GM21529 (cell line): ENCODE results near the gene ATCAY.
"Not testable (repeated sequence)": the region's sequence is repeated elsewhere in the genome, so short reads cannot be mapped to it uniquely, and the experiment has no call there.

Source experiments
- ATAC-seq: cut with Tn5 transposase; IDR thresholded peaks from one replicate; pipeline ENCODE4 v1.9.1; 2021; ENCODE audit not compliant: unreplicated experiment

ATCAY gene

GRCh38 chr19:3899531-3900294, 19.2 kb downstream of the ATCAY start:
- no peak for ATAC-seq

DNA sequence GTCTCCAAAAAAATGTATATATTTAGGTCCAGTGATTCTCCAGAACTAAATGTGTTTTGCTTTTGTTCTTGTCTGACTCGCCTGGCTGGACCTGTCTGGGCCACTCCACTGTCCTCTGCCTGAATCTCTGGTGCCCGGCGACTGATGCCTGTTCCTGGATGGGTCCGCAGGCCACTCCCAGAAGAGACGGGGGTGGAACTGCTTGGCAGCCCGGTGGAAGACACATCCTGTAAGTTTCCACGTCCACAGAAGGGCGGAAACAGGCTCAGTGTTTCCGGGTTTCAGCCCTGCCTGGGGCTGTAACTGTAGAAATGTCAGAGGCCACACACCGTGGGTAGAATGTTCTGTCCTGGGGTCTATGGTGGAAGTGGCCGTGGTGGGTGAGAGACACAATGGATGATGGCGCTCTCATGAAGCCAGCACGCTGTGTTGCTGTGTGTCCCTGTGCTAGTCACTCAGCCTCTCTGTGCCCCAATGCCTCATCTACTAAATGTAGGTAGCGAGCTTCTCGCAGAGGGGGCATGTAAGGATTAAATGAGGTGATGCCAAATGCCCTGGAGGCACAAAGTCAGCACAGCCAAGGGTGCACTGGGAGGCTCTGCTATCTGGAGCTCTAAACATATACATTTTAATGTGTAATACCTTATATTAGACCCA, 22.0 kb downstream of the ATCAY start:
- ATAC-seq, result no peak

- no peak for ATAC-seq
Observed at GRCh38 chr19:3904233-3904632, 23.7 kb downstream of the ATCAY start.

DNA sequence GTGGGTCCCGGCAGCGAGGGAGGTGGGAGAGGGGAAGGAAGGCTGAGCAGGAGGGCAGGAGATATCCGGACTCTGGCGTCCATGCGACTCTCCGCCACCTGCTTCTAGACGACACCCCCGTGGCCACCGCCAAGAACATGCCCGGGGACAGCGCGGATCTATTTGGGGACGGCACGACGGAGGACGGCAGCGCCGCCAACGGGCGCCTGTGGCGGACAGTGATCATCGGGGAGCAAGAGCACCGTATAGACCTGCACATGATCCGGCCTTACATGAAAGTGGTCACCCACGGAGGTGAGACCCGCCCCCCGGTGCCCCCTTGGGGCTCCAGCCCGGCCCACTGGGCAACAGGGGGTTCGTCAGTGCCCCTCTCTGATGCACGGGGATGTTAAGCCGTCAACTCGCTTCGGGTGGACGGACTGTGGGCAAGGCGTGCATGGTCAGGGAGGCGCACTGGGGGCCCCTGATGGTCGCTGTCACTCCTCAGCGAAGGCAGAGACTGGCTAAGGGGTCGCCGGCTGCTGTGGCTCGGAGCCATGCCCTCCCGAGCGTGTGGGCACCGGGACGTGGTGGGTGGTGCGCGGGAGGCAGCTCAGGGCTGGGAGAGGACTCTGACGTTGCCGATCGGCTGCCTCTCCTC, 27.3 kb downstream of the ATCAY start:
- no peak for ATAC-seq

- no peak for ATAC-seq
Observed at GRCh38 chr19:3908266-3909054, 28.0 kb downstream of the ATCAY start.

- ATAC-seq, result no peak
Observed at GRCh38 chr19:3910105-3910504, 29.6 kb downstream of the ATCAY start.

- ATAC-seq, result no peak
Observed at GRCh38 chr19:3914199-3914598, 33.7 kb downstream of the ATCAY start.

DNA sequence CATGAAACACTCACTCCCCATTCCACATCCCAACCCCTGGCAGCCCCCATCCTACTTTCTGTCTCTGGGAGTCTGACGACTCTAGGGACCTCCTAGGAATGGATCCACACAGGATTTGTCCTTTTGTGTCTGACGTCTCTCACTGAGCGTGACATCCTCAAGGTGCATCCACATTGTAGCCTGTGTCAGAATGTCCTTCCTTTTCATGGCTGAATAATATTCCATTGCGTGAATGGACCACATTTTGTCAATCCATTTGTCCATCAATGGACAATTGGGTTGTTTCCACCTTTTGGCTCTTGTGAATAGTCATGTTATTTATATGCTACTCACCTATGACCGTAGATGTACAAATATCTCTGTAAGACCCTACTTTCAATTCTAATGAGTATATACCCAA, 35.5 kb downstream of the ATCAY start:
- ATAC-seq, result no peak

DNA sequence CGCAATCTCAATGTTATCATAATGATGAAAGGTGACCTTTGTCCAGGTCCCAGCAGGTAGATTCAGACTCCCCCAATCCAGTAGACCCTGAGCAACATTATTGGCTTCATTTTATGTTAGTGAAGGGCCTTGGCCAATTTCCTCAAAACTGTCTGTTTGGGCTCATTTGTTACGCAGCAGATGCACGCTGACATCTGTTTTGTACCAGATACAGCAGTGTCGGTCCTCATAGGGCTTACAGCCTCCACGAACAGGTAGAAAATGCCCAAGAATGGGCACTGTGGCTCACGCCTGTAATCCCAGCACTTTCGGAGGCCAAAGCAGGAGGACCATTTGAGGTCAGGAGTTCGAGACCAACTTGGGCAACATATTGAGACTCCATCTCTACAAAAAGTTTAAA, 39.3 kb downstream of the ATCAY start:
- ATAC-seq, result no peak

DNA sequence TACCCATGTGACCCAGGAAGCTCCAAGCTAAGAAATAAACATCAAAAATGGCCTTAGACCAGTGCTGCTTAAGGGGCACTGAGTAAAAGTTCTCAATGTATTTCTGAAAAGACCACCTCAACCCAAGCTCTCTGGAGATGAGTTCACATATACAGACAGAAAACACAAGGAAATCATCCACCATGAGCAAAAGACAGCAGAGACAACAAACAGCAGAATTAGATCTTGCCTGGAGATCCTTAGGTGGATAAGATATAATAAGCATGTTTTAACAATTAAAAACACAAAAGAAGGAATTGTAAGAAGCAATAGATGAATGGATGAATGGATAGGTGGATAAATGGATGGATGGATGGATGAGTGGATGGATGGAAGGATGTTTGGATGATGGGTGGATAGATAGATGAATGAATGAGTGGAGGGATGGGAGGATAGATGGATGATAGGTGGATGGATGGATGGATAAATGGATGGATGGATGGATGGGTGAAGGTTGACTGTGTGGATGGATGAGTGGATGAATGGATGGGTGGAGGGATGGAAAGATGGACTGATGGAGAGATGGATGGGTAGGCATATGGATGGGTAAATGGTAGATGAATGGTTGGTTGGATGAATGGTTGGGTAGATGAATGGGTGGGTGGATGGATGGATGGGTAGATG, 42.7 kb downstream of the ATCAY start:
- no peak for ATAC-seq

DNA sequence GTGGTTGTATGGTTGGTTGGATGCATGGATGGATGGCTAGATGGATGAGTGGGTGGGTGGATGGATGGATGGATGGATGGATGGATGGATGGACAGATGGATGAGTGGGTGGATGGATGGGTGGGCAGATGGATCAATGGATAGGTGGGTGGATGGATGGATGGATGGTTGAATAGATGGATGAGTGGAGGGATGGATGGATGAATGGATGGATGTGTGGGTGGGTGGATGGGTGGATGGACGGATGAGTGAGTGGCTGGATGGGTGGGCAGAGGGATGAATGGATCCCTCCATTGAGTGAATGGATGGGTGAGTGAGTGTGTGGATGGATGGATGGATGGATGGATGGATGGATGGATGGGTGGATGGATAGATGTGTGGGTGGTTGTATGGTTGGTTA, 43.4 kb downstream of the ATCAY start:
- no peak for ATAC-seq

- ATAC-seq, result no peak
Observed at GRCh38 chr19:3931041-3931440, 50.6 kb downstream of the ATCAY start.

DNA sequence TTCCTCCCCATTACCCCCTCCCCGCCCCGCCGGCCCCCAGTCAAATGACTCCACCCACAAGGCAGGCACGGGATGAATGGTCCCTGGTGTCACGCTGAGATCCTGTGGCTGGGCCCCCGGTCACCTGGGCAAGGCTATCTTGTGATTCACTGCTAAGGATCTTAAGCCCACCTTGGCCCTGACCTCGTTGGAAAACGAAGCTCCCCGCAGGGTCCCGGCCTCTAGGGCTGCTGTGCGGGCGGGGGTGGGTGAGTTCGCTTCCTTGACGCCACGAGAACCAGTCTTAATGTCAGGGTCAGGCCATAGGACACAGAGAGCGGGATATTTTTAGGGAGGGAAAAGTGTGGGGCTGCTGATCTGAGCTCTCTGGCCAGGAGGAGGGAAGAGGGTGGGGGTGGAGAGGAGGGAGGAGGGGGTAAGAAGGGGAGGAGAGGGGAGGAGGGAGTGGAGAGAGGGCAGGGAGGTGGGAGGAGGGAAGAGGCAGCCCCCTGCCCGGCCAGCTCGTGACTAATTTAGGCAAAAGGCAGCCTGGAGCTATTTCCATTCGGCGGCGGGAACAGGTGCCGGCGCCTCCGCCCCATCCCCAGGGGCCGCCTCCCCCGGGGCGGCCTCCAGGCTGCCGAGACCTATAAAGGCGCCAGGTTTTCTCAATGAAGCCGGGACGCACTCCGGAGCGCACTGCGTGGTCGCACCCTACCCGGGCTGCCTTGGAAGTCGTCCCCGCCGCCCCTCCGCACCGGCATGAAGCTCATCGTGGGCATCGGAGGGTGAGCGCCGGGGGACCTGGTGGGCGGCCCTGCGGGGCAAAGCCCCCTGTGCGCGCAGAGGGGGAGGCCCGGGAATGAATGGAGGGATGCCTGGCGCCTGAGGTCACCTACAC, 52.7 kb downstream of the ATCAY start, which contains the start of gene NMRK2:
Gene NMRK2 (plus strand): TSS at position 139 of the 880 bp plus-strand sequence. CDS start 603 bp downstream, at position 742.
- ATAC-seq, result no peak

GRCh38 chr19:3936506-3937442, 56.3 kb downstream of the ATCAY start:
- ATAC-seq, result no peak

- not testable (repeated sequence) for ATAC-seq
Observed at GRCh38 chr19:3938300-3938950, 57.9 kb downstream of the ATCAY start.

DNA sequence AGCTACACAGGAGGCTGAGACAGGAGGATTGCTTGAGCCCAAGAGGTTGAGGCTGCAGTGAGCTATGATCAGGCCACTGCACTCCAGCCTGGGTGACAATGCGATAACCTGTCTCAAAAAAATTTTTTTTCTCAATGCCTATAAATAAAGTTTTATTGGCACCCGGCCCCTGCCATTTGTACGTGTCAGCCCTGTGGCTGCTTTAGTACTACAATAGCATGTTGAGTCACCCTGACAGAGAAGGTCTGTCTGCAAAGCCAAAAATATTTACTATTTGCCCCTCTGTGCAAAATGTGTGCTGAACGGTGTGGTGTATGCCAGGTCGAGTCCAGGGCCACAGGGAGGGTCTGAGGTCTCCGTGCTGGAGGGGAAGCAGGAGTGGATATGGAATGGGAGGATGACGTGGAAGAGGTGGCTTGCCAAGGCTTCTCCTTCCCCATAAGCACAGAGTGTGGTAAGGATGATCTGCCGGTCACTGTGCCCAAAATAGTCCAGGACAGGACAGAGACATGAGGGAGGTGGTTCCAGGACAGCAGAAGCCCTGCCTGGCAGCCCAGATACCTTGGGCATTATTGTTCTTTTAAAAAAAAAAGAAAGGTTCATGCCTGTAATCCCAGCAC, 62.4 kb downstream of the ATCAY start:
- ATAC-seq, result no peak

- ATAC-seq, result no peak
Observed at GRCh38 chr19:3944018-3944721, 63.7 kb downstream of the ATCAY start.
